ENCODE data around the gene ABLIM3.

GRCh38 chr5:149100331-149100730 lies 41.0 kb upstream of the ABLIM3 start:
- TF ChIP-seq POLR2A (IDR thresholded peaks at IDR 0.05; ENCODE audit: low read length), result no peak
- TF ChIP-seq GATA1 (IDR thresholded peaks at IDR 0.05; ENCODE audit: low read depth, low read length), result no peak
